ENCODE measurements around the gene LRRC4C. TPM values are rescaled to one million over a fixed set of nuclear protein-coding genes. Genes with fewer than 3 reads are reported as not detected.

The LRRC4C gene
- total RNA-seq, 2 donors from 2014 or later, result 0.84 to 0.95 TPM

DNA sequence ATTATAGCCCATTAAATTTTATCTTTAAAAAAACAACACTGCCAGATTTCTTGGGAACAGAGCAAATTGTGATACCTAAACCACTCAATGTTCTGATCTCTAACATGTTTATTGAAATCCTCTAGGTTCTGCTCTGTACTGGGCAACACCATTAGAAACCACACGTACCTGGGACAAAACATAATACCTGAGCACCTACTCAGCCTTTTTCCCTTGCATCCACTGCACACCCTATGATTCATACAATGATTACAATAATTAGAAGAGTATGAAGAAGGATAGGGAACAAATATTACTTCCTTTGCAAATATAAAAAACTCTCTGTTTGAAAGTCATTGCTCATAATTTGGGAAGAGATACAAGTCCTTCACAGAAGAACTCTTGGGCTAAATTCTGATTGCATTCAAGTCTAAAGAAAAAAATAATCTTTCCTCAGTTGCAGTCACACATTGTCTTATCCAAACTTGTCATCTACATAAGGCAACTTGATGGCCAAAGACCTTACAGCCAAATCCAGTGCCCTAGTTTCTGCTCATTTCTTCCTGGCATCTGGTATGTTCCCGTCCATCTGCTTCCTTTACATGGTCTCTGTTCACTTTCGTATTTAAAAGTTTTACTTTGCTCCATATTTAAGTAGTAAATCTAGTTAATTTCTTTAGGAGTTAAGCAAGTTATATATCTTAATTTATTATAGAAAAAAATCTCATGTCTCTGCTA, 407.4 kb downstream of the LRRC4C start:
- DNase-seq, result no peak
- no peak overlapping the region for H3K27ac ChIP-seq (ENCODE audit: low read depth, low read length)

DNA sequence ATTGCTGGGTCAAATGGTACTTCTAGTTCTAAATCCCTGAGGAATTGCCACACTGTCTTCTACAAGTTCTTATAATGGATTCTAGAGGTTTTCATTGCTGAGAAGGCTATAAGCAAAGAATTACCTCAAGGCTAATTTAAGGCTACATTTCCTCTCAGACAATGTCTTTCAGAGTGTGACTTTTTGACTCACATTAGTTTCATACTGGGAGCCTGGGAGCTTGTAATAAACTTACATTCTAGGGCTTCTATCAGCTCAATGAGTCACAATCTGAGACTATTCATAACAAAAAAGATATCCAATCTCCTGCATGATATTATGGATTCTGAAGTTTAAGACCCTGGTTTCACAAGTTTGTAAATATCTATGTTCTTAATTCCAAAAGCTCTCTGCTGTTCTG, 408.7 kb downstream of the LRRC4C start:
- H3K9me3 Mint-ChIP-seq, result no peaks in the 10 kb centered on the region
- no peaks in the 10 kb centered on the region for H3K36me3 Mint-ChIP-seq (ENCODE audit: low read depth)
- Histone ChIP-seq H3K27ac (ENCODE audit: low read depth, low read length) (no peak overlapping the region), H3K27me3 (ENCODE audit: control insufficient read depth, insufficient read depth, low read length, poor library complexity, severe bottlenecking) (no peaks in the 10 kb centered on the region), H3K9me3 (ENCODE audit: control insufficient read depth, low read length) (no peaks in the 10 kb centered on the region), H3K4me3 (ENCODE audit: low read length) (no peak overlapping the region), H3K4me1 (ENCODE audit: control insufficient read depth, insufficient read depth, low read length) (no peaks in the 10 kb centered on the region), H3K36me3 (ENCODE audit: control insufficient read depth, insufficient read depth, low read length) (no peaks in the 10 kb centered on the region), H3K9ac (ENCODE audit: extremely low read depth, low read length, poor library complexity, severe bottlenecking) (no peak overlapping the region)
- TF ChIP-seq, protein P1, sequence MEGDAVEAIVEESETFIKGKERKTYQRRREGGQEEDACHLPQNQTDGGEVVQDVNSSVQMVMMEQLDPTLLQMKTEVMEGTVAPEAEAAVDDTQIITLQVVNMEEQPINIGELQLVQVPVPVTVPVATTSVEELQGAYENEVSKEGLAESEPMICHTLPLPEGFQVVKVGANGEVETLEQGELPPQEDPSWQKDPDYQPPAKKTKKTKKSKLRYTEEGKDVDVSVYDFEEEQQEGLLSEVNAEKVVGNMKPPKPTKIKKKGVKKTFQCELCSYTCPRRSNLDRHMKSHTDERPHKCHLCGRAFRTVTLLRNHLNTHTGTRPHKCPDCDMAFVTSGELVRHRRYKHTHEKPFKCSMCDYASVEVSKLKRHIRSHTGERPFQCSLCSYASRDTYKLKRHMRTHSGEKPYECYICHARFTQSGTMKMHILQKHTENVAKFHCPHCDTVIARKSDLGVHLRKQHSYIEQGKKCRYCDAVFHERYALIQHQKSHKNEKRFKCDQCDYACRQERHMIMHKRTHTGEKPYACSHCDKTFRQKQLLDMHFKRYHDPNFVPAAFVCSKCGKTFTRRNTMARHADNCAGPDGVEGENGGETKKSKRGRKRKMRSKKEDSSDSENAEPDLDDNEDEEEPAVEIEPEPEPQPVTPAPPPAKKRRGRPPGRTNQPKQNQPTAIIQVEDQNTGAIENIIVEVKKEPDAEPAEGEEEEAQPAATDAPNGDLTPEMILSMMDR (conservative IDR thresholded peaks at IDR 0.05), result no peak
- H3K27me3 Mint-ChIP-seq (ENCODE audit: insufficient read depth), result no peaks in the 10 kb centered on the region
- no peak overlapping the region for H3K27ac Mint-ChIP-seq
- no peak for DNase-seq
- no peak overlapping the region for H3K4me3 Mint-ChIP-seq
- no peaks in the 10 kb centered on the region for H3K4me1 Mint-ChIP-seq

More for the DNA sequence above, 407.4 kb downstream of the LRRC4C start:
- Mint-ChIP-seq H3K4me3 (no peak overlapping the region), H3K27me3 (ENCODE audit: insufficient read depth) (no peaks in the 10 kb centered on the region), H3K36me3 (ENCODE audit: low read depth) (no peaks in the 10 kb centered on the region), H3K4me1 (no peaks in the 10 kb centered on the region), H3K27ac (no peak overlapping the region), H3K9me3 (no peaks in the 10 kb centered on the region)
- 92% methylated on average over 2 of the region's 3 CpGs; no CpG with 5 or more reads in 1 of the 2 experiments for WGBS, 2 experiments (ENCODE audit: insufficient coverage in 1 of 2, insufficient read length in 1 of 2)
- no peaks in the 10 kb centered on the region for H3K36me3 ChIP-seq (ENCODE audit: control insufficient read depth, insufficient read depth, low read length)
- no peak overlapping the region for H3K4me3 ChIP-seq (ENCODE audit: low read length)
- H3K4me1 ChIP-seq (ENCODE audit: control insufficient read depth, insufficient read depth, low read length), result no peaks in the 10 kb centered on the region
- no peaks in the 10 kb centered on the region for H3K9me3 ChIP-seq (ENCODE audit: control insufficient read depth, low read length)
- no peak overlapping the region for H3K9ac ChIP-seq (ENCODE audit: extremely low read depth, low read length, poor library complexity, severe bottlenecking)
- no peaks in the 10 kb centered on the region for H3K27me3 ChIP-seq (ENCODE audit: control insufficient read depth, insufficient read depth, low read length, poor library complexity, severe bottlenecking)
- TF ChIP-seq, protein P1 (conservative IDR thresholded peaks at IDR 0.05), result no peak

GRCh38 chr11:41047229-41047628, 412.2 kb downstream of the LRRC4C start:
- Histone ChIP-seq H3K4me1 (ENCODE audit: control insufficient read depth, insufficient read depth, low read length) (no peaks in the 10 kb centered on the region), H3K27me3 (ENCODE audit: control insufficient read depth, insufficient read depth, low read length, poor library complexity, severe bottlenecking) (no peaks in the 10 kb centered on the region), H3K9me3 (ENCODE audit: control insufficient read depth, low read length) (no peaks in the 10 kb centered on the region), H3K4me3 (ENCODE audit: low read length) (no peak overlapping the region), H3K36me3 (ENCODE audit: control insufficient read depth, insufficient read depth, low read length) (no peaks in the 10 kb centered on the region), H3K9ac (ENCODE audit: extremely low read depth, low read length, poor library complexity, severe bottlenecking) (no peak overlapping the region), H3K27ac (ENCODE audit: low read depth, low read length) (no peak overlapping the region)
- H3K9me3 Mint-ChIP-seq, result no peaks in the 10 kb centered on the region
- TF ChIP-seq, protein P1 (conservative IDR thresholded peaks at IDR 0.05), result no peak
- no peaks in the 10 kb centered on the region for H3K4me1 Mint-ChIP-seq
- no peak overlapping the region for H3K4me3 Mint-ChIP-seq
- DNase-seq, result no peak
- H3K36me3 Mint-ChIP-seq (ENCODE audit: low read depth), result no peaks in the 10 kb centered on the region
- no peaks in the 10 kb centered on the region for H3K27me3 Mint-ChIP-seq (ENCODE audit: insufficient read depth)
- no peak overlapping the region for H3K27ac Mint-ChIP-seq

Measured in endodermal cell (in vitro differentiated cells).